Measurements from ENCODE around the gene TC2N. TPM values are rescaled to one million over a fixed set of nuclear protein-coding genes. Genes with fewer than 3 reads are reported as not detected.

The TC2N gene
- total RNA-seq, 1 experiment from 2014 or later, result 15.9 TPM

- Histone ChIP-seq H2AFZ (ENCODE audit: low read depth, low read length, poor library complexity, severe bottlenecking) (no peak overlapping the region), H4K20me1 (ENCODE audit: insufficient read depth) (no peaks in the 10 kb centered on the region), H3K79me2 (ENCODE audit: insufficient read depth, low read length) (no peaks in the 10 kb centered on the region), H3K9me2 (ENCODE audit: insufficient read depth) (no peaks in the 10 kb centered on the region), H3K27ac (ENCODE audit: low read depth, low read length) (no peak overlapping the region), H3K4me2 (ENCODE audit: low read length) (no peak overlapping the region), H3K9ac (ENCODE audit: low read length) (no peak overlapping the region), H3K4me1 (ENCODE audit: control insufficient read depth in 1 of 2, insufficient read depth in 2 of 2, low read length in 2 of 2) (peaks cover 0 to 7% of the 10 kb centered on the region in 2 experiments; a peak in 1 of 4 replicates), H3K27me3 (ENCODE audit: insufficient read depth, low read length) (no peaks in the 10 kb centered on the region), H3K4me3 (replicated peaks in 1 of 2; ENCODE audit: low read depth in 1 of 2, low read length in 2 of 2) (no peak overlapping the region), H3K36me3 (ENCODE audit: control insufficient read depth in 1 of 2, insufficient read depth in 2 of 2, low read length in 2 of 2) (no peaks in the 10 kb centered on the region), H3K9me3 (ENCODE audit: control insufficient read depth in 1 of 2, insufficient read depth in 1 of 2, low read depth in 1 of 2, low read length in 2 of 2) (no peaks in the 10 kb centered on the region)
- intact Hi-C loops (cut with micrococcal nuclease), result no loop called here
- ATAC-seq, result no peak
- TF ChIP-seq ATF3 (IDR thresholded peaks at IDR 0.05) (no peak), SIN3A (IDR thresholded peaks at IDR 0.05; ENCODE audit: low read depth) (no peak), YY1 (IDR thresholded peaks at IDR 0.05; ENCODE audit: extremely low read depth, insufficient replicate concordance, low read depth, low read length) (no peak), ZFX (IDR thresholded peaks at IDR 0.05) (no peak), SRF (IDR thresholded peaks at IDR 0.05; ENCODE audit: low read depth) (no peak), EZH2phosphoT487 (IDR thresholded peaks at IDR 0.05; ENCODE audit: borderline replicate concordance) (no peak), EGR1 (IDR thresholded peaks at IDR 0.05; ENCODE audit: low read depth) (no peak), MAX (IDR thresholded peaks at IDR 0.05) (no peak), ZNF274 (IDR thresholded peaks at IDR 0.05; ENCODE audit: low read depth, low read length) (no peak), CTCF (IDR thresholded peaks at IDR 0.05 in 2 of 3, conservative IDR thresholded peaks at IDR 0.05 in 1 of 3; ENCODE audit: borderline replicate concordance in 1 of 3, insufficient read depth in 1 of 3, low read depth in 2 of 3, low read length in 2 of 3) (no peak), SP1 (IDR thresholded peaks at IDR 0.05; ENCODE audit: low read depth) (no peak), ELF1 (IDR thresholded peaks at IDR 0.05; ENCODE audit: borderline replicate concordance, low read depth) (no peak), TCF7L2 (IDR thresholded peaks at IDR 0.05; ENCODE audit: borderline replicate concordance, extremely low read depth, insufficient read depth, insufficient read length) (no peak), POLR2A (IDR thresholded peaks at IDR 0.05; ENCODE audit: borderline replicate concordance, extremely low read depth, insufficient read depth, insufficient read length) (no peak), RAD21 (IDR thresholded peaks at IDR 0.05; ENCODE audit: low read depth) (no peak), POLR2AphosphoS5 (IDR thresholded peaks at IDR 0.05; ENCODE audit: low read depth, low read length) (no peak), CBX3 (IDR thresholded peaks at IDR 0.05; ENCODE audit: low read depth) (no peak), ZBTB33 (IDR thresholded peaks at IDR 0.05; ENCODE audit: extremely low read depth, insufficient replicate concordance, low read length) (no peak)
- no peak for DNase-seq (ENCODE audit: low read depth, low spot score)
- RAD21 ChIA-PET (ENCODE audit: low non-redundant PET in 1 of 2, low total read pairs in 2 of 2, uncharacterized antibody in 2 of 2, unreplicated experiment in 2 of 2), result no interaction called here
- BruUV-seq (replicated peaks), result no TSS peak
- POLR2A ChIA-PET, result no interaction called here
- CTCF ChIA-PET, result no interaction called here
These were observed 15.4 kb upstream of the TC2N start for GRCh38 chr14:91882776-91883175.
